Retinal pigment epithelial cell (primary cell): ENCODE data around the gene CD200.

ENCODE experiments used
- DNase-seq: peaks from one replicate; pipeline ENCODE4 v3.0.0-alpha.2; 2010; ENCODE audit warnings: low read depth
- H3K4me3 ChIP-seq: 2 replicates; pipeline ENCODE4 v1.5.1; 2011; ENCODE audit warnings: mild to moderate bottlenecking, low read length, control low read depth, moderate library complexity
- CTCF ChIP-seq: conservative IDR thresholded peaks from 2 replicates; pipeline ENCODE4 v1.5.1; 2011; ENCODE audit warnings: low read depth, low read length, control low read depth, inconsistent platforms

The CD200 gene

GRCh38 chr3:112302881-112303763 lies 29.8 kb upstream of the CD200 start:
- no peak for TF ChIP-seq CTCF
- peak overlapping the region; percentile 69 for H3K4me3 ChIP-seq
- DNase-seq = no peak

DNA sequence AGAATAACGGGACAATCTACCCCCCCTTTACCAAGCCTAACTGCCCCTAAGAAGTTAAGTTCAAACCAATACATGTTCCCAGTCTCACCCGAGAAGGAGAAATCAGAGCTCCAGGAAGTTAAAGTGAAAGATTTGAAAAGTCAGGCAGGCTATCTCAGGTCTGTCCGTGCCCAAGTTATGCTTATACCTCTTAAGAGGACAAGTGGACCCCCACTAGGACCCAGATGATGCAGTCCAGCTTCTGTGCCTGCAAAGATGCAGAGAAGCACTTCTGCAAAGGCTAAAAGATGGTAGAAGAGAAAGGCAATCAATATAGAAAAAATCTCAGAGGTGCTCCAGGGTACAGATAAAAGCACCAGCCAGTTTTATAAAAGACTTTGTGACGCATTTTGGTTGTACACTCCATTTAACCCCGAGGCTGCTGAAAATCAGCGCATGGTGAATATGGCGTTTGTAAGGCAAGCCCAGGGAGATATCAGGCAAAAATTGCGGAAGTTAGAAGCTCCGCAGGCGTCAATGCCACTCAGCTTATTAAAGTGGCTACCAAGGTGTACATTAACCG lies 29.1 kb upstream of the CD200 start:
- TF ChIP-seq CTCF = no peak
- no peak for DNase-seq
- H3K4me3 ChIP-seq = peak overlapping the region; percentile 69

DNA sequence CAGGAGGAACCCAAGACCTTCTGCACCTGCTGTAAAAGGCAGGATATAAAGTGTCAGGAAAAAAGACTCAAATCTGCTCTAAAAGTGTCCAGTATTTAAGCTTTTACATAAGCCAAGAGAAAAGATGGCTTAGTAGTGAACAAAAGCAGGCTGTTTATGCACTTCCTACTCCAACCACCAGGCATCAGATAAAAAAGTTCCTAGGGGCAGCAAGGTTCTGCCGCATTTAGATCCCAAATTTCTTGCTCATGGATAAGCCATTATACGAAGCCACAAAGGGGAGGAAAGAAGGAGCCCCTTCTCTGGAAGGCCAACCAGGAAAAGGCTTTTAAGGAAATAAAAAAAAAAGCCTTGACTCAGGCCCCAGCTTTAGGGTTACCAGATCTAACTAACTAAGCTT lies 28.3 kb upstream of the CD200 start:
- TF ChIP-seq CTCF = peak; percentile 52
- H3K4me3 ChIP-seq = peak overlapping the region; percentile 69
- no peak for DNase-seq

- no peak overlapping the region for H3K4me3 ChIP-seq
- no peak for TF ChIP-seq CTCF
- no peak for DNase-seq
Measured at GRCh38 chr3:112306825-112307224, 26.1 kb upstream of the CD200 start.

DNA sequence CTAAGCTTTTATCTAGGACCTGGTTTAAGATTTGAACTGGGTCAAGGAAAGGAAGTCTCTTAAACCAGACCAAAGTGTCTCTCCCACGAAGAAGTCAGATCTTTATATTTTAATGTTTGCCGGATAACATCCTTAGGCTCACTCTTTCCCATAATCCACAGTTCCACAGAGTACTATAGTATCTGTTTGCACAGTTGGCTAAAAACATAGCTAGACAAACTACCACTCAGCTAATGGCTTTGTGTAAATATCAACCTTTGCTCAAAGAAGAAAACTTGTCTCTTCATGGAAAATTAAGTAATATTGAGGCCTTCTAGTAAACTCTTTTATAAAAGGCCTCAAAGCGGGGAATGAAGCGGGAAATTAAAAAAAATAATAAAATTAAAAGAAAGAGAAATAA lies 25.4 kb upstream of the CD200 start:
- no peak for TF ChIP-seq CTCF

DNA sequence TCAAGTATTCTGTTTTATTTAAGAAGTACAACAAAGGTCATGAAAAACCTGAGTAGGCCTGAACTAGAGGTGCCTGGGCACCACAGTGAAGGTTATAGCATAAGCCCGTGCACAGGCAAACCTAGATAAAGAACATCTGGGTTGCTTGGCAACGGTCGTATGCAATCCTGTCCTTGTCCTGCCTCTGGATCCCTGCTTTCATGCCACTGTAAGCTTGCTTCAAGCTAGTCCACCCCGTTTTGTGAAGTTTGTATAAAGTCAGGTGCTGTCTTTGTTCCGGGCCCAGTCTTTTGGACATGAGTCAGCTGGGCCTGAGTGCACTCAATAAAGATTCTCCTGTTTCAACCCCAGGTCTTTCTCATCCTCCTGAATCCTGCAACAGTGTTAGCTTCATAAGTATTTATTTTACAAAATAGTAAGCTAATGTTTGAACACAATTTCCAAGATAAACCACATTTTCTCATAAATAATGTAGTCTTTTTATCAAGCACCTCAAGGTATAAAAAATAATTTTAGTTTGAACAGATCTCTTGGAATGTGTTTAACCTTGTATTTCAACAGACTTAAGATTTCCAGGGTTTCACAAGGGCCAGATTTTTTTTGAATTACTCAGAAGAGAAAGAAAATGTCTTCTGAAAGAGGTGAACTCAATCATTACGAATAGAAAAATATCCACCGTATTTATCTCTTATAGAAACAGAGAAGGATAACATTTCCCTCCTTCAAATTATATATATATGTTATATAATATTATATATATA lies 24.6 kb upstream of the CD200 start:
- no peak overlapping the region for H3K4me3 ChIP-seq
- DNase-seq = peak; percentile 8
- no peak for TF ChIP-seq CTCF

More for the DNA sequence above, 25.4 kb upstream of the CD200 start:
- no peak overlapping the region for H3K4me3 ChIP-seq
- DNase-seq = no peak

GRCh38 chr3:112314649-112315048 lies 18.3 kb upstream of the CD200 start:
- TF ChIP-seq CTCF = no peak

More at GRCh38 chr3:112314649-112315048, 18.3 kb upstream of the CD200 start:
- DNase-seq = no peak
- H3K4me3 ChIP-seq = no peak overlapping the region
